Fibroblast of pulmonary artery (primary cell): ENCODE data around the gene TNNT3.

Experiments used
- DNase-seq: peaks from one replicate; pipeline ENCODE4 v3.0.0-alpha.2; 2010; ENCODE audit warnings: low read depth
- H3K4me3 ChIP-seq: replicated peaks from 2 replicates; pipeline ENCODE4 v1.5.1; 2011; ENCODE audit warnings: low read depth, mild to moderate bottlenecking, control low read depth, low read length, moderate library complexity
- CTCF ChIP-seq: IDR thresholded peaks from 2 replicates; pipeline ENCODE4 v1.5.1; 2011; ENCODE audit warnings: mild to moderate bottlenecking, control low read depth, low read length, inconsistent platforms; ENCODE audit errors: missing control alignments

Gene TNNT3

GRCh38 chr11:1969035-1969434 lies 49.5 kb downstream of the TNNT3 start:
- no peak for TF ChIP-seq CTCF
- no peak for DNase-seq

GRCh38 chr11:1969776-1970175 lies 50.3 kb downstream of the TNNT3 start:
- H3K4me3 ChIP-seq = no peak overlapping the region
- no peak for DNase-seq
- no peak for TF ChIP-seq CTCF

More at GRCh38 chr11:1969035-1969434, 49.5 kb downstream of the TNNT3 start:
- H3K4me3 ChIP-seq = no peak overlapping the region

- no peak for TF ChIP-seq CTCF
- no peak for DNase-seq
- no peak overlapping the region for H3K4me3 ChIP-seq
Observed at GRCh38 chr11:1970956-1971355, 51.5 kb downstream of the TNNT3 start.

GRCh38 chr11:1975185-1975584 lies 55.7 kb downstream of the TNNT3 start:
- TF ChIP-seq CTCF = no peak
- H3K4me3 ChIP-seq = no peak overlapping the region
- no peak for DNase-seq

GRCh38 chr11:1978720-1979473 lies 59.4 kb downstream of the TNNT3 start:
- no peak overlapping the region for H3K4me3 ChIP-seq
- TF ChIP-seq CTCF = no peak
- no peak for DNase-seq

- DNase-seq = no peak
- H3K4me3 ChIP-seq = no peak overlapping the region
- no peak for TF ChIP-seq CTCF
Observed at GRCh38 chr11:1979607-1980006, 60.1 kb downstream of the TNNT3 start.

GRCh38 chr11:1982873-1983600 lies 63.5 kb downstream of the TNNT3 start:
- no peak for DNase-seq
- H3K4me3 ChIP-seq = no peak overlapping the region
- no peak for TF ChIP-seq CTCF
